ENCODE data around the gene WWTR1.

GRCh38 chr3:149688122-149688757 is 30.4 kb upstream of the WWTR1 start:
- no peak for TF ChIP-seq MYC (IDR thresholded peaks at IDR 0.05; ENCODE audit: low read depth, low read length)
- TF ChIP-seq, protein P1, sequence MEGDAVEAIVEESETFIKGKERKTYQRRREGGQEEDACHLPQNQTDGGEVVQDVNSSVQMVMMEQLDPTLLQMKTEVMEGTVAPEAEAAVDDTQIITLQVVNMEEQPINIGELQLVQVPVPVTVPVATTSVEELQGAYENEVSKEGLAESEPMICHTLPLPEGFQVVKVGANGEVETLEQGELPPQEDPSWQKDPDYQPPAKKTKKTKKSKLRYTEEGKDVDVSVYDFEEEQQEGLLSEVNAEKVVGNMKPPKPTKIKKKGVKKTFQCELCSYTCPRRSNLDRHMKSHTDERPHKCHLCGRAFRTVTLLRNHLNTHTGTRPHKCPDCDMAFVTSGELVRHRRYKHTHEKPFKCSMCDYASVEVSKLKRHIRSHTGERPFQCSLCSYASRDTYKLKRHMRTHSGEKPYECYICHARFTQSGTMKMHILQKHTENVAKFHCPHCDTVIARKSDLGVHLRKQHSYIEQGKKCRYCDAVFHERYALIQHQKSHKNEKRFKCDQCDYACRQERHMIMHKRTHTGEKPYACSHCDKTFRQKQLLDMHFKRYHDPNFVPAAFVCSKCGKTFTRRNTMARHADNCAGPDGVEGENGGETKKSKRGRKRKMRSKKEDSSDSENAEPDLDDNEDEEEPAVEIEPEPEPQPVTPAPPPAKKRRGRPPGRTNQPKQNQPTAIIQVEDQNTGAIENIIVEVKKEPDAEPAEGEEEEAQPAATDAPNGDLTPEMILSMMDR (IDR thresholded peaks at IDR 0.05; ENCODE audit: low read depth, low read length), result no peak
- TF ChIP-seq POLR2A (IDR thresholded peaks at IDR 0.05; ENCODE audit: extremely low read depth, insufficient read length), result no peak

All from NB4 (cell line).